ENCODE measurements around the gene FBXL17.

Gene FBXL17

GRCh38 chr5:108118813-108119514, 262.9 kb downstream of the FBXL17 start:
- no peak for TF ChIP-seq CTCF (IDR thresholded peaks at IDR 0.05; ENCODE audit: borderline replicate concordance, control extremely low read depth, extremely low read depth, insufficient read depth, missing control alignments)
- DNase-seq (ENCODE audit: low spot score), result no peak
- in situ Hi-C loops (cut with MboI; ENCODE audit: low sequenced_read_pairs, unreplicated experiment), result no loop called here

- in situ Hi-C loops (cut with MboI; ENCODE audit: low sequenced_read_pairs, unreplicated experiment), result no loop called here
- no peak for TF ChIP-seq CTCF (IDR thresholded peaks at IDR 0.05; ENCODE audit: borderline replicate concordance, control extremely low read depth, extremely low read depth, insufficient read depth, missing control alignments)
- DNase-seq (ENCODE audit: low spot score), result no peak
These were observed 266.2 kb downstream of the FBXL17 start for GRCh38 chr5:108115673-108116072.

GRCh38 chr5:108113950-108114349, 267.9 kb downstream of the FBXL17 start:
- no peak for DNase-seq (ENCODE audit: low spot score)
- no peak for TF ChIP-seq CTCF (IDR thresholded peaks at IDR 0.05; ENCODE audit: borderline replicate concordance, control extremely low read depth, extremely low read depth, insufficient read depth, missing control alignments)
- in situ Hi-C loops (cut with MboI; ENCODE audit: low sequenced_read_pairs, unreplicated experiment), result no loop called here

GRCh38 chr5:108111736-108112135, 270.2 kb downstream of the FBXL17 start:
- in situ Hi-C loops (cut with MboI; ENCODE audit: low sequenced_read_pairs, unreplicated experiment), result no loop called here
- TF ChIP-seq CTCF (IDR thresholded peaks at IDR 0.05; ENCODE audit: borderline replicate concordance, control extremely low read depth, extremely low read depth, insufficient read depth, missing control alignments), result no peak
- DNase-seq (ENCODE audit: low spot score), result no peak

- no peak for TF ChIP-seq CTCF (IDR thresholded peaks at IDR 0.05; ENCODE audit: borderline replicate concordance, control extremely low read depth, extremely low read depth, insufficient read depth, missing control alignments)
- in situ Hi-C loops (cut with MboI; ENCODE audit: low sequenced_read_pairs, unreplicated experiment), result no loop called here
- DNase-seq (ENCODE audit: low spot score), result no peak
These were observed 272.8 kb downstream of the FBXL17 start for GRCh38 chr5:108109059-108109458.

- TF ChIP-seq CTCF (IDR thresholded peaks at IDR 0.05; ENCODE audit: borderline replicate concordance, control extremely low read depth, extremely low read depth, insufficient read depth, missing control alignments), result no peak
- in situ Hi-C loops (cut with MboI; ENCODE audit: low sequenced_read_pairs, unreplicated experiment), result no loop called here
These were observed 277.4 kb downstream of the FBXL17 start for GRCh38 chr5:108104448-108104847.

More at GRCh38 chr5:108104448-108104847, 277.4 kb downstream of the FBXL17 start:
- no peak for DNase-seq (ENCODE audit: low spot score)

Data from GM13976 (cell line).